CD14-positive monocyte (primary cell): Measurements from ENCODE around the gene RALGAPA2. TPM values are rescaled to one million over a fixed set of nuclear protein-coding genes. Genes with fewer than 3 reads are reported as not detected.

ENCODE experiments used
- DNase-seq, 3 donors: peaks; one replicate each; pipeline ENCODE4 v3.0.0-alpha.2; 2011 to 2022
- H2AFZ ChIP-seq: 2 replicates; pipeline ENCODE4 v1.6.0; 2012; ENCODE audit warnings: mild to moderate bottlenecking, low read depth, low read length, inconsistent platforms; ENCODE audit not compliant: insufficient read depth, poor library complexity, severe bottlenecking
- H3K27ac ChIP-seq, 2 donors: 1 replicate in 1 of 2; 2 replicates in 1 of 2; pipeline ENCODE4 v1.5.1; 2012 to 2013; ENCODE audit warnings: low read length in 2 of 2, control low read depth in 1 of 2, inconsistent platforms in 1 of 2, low read depth in 1 of 2, mild to moderate bottlenecking in 1 of 2
- H3K27me3 ChIP-seq, 2 donors: one replicate each; pipeline versions ENCODE4 v1.6.0 to v1.6.1; 2011 to 2013; ENCODE audit warnings: low read length in 2 of 2; ENCODE audit not compliant: control insufficient read depth in 2 of 2, insufficient read depth in 2 of 2
- H3K36me3 ChIP-seq, 2 donors: replicated peaks in 1 of 2; 1 replicate in 1 of 2; 2 replicates in 1 of 2; pipeline versions ENCODE4 v1.5.1 to v1.6.1; 2012 to 2013; ENCODE audit warnings: low read length in 2 of 2, control low read depth in 1 of 2, inconsistent platforms in 1 of 2, mild to moderate bottlenecking in 1 of 2; ENCODE audit not compliant: insufficient read depth in 2 of 2, control insufficient read depth in 1 of 2
- H3K4me1 ChIP-seq, 2 donors: 1 replicate in 1 of 2; 2 replicates in 1 of 2; pipeline versions ENCODE4 v1.5.1 to v1.6.1; 2012 to 2013; ENCODE audit warnings: low read length in 2 of 2, control low read depth in 1 of 2, inconsistent platforms in 1 of 2, mild to moderate bottlenecking in 1 of 2, moderate library complexity in 1 of 2; ENCODE audit not compliant: insufficient read depth in 2 of 2, control insufficient read depth in 1 of 2
- H3K4me2 ChIP-seq: replicated peaks from 2 replicates; pipeline ENCODE3; 2012; ENCODE audit warnings: low read length, moderate library complexity, mild to moderate bottlenecking; ENCODE audit not compliant: poor library complexity, severe bottlenecking; ENCODE audit errors: extremely low read depth
- H3K4me3 ChIP-seq, 3 experiments: fragments of 200-600 bp in 1 of 3; sonication (generic) in 1 of 3; replicated peaks in 1 of 3; 1 replicate in 2 of 3; 2 replicates in 1 of 3; pipeline ENCODE4 v1.5.1; 2011 to 2013; ENCODE audit warnings: low read length in 3 of 3, mild to moderate bottlenecking in 3 of 3, control low read depth in 2 of 3, low read depth in 2 of 3, inconsistent platforms in 1 of 3, moderate library complexity in 1 of 3
- H3K79me2 ChIP-seq: 2 replicates; pipeline ENCODE4 v1.6.0; 2012; ENCODE audit warnings: mild to moderate bottlenecking, control low read depth, inconsistent platforms, low read length, moderate library complexity; ENCODE audit not compliant: insufficient read depth
- H3K9ac ChIP-seq: 2 replicates; pipeline ENCODE4 v1.6.0; 2017; ENCODE audit warnings: low read length, mild to moderate bottlenecking; ENCODE audit not compliant: insufficient read depth, poor library complexity, severe bottlenecking
- H3K9me3 ChIP-seq, 2 donors: replicated peaks in 1 of 2; 1 replicate in 1 of 2; 2 replicates in 1 of 2; pipeline versions ENCODE4 v1.5.1 to v1.6.1; 2012 to 2013; ENCODE audit warnings: low read length in 2 of 2, control low read depth in 1 of 2; ENCODE audit not compliant: control insufficient read depth in 1 of 2, insufficient read depth in 1 of 2
- H4K20me1 ChIP-seq: 2 replicates; pipeline ENCODE4 v1.6.0; 2012; ENCODE audit warnings: mild to moderate bottlenecking, low read length, control low read depth, moderate library complexity; ENCODE audit not compliant: insufficient read depth
- H3K27ac Mint-ChIP-seq, 7 donors: one replicate each; pipeline ENCODE4 v1.8.0; 2020; ENCODE audit warnings: mild to moderate bottlenecking in 7 of 7, mixed read lengths in 7 of 7, moderate library complexity in 6 of 7, inconsistent platforms in 2 of 7
- H3K27me3 Mint-ChIP-seq, 3 donors: one replicate each; pipeline ENCODE4 v1.8.0; 2021 to 2022; ENCODE audit warnings: low read depth in 3 of 3, mild to moderate bottlenecking in 3 of 3, mixed read lengths in 3 of 3, moderate library complexity in 3 of 3, inconsistent platforms in 1 of 3
- H3K36me3 Mint-ChIP-seq, 2 donors: one replicate each; pipeline ENCODE4 v1.8.0; 2020; ENCODE audit warnings: mixed read lengths in 2 of 2, inconsistent platforms in 1 of 2, mild to moderate bottlenecking in 1 of 2
- H3K4me1 Mint-ChIP-seq: one replicate; pipeline ENCODE4 v1.8.0; 2020; ENCODE audit warnings: mild to moderate bottlenecking, mixed read lengths
- H3K4me3 Mint-ChIP-seq, 2 donors: one replicate each; pipeline ENCODE4 v1.8.0; 2020; ENCODE audit warnings: mild to moderate bottlenecking in 2 of 2, mixed read lengths in 2 of 2, moderate library complexity in 1 of 2
- H3K9me3 Mint-ChIP-seq, 7 donors: one replicate each; pipeline ENCODE4 v1.8.0; 2020 to 2022; ENCODE audit warnings: mixed read lengths in 7 of 7, mild to moderate bottlenecking in 6 of 7, moderate library complexity in 6 of 7, inconsistent platforms in 2 of 7
- WGBS: methylation state at CpG from one replicate; pipeline ENCODE4 v1.1.5; 2013; ENCODE audit warnings: missing lambda C conversion rate; ENCODE audit not compliant: insufficient coverage; 5-methylcytosine and 5-hydroxymethylcytosine counted together
- intact Hi-C, 2 donors: fragments of 100-400 bp; cut with micrococcal nuclease; formaldehyde crosslinking; loops; one replicate each; pipeline versions ENCODE4 v1.15.0 to v1.15.1; 2023
- polyA plus RNA-seq, 3 donors: library from polyadenylated mRNA; depleted of rRNA in 1 of 3; unstranded in 2 of 3; stranded (reverse) in 1 of 3; fragments of 300-500 nt in 2 of 3; fragments of >200 nt in 1 of 3; fragmentation: Illumina TruSeq in 2 of 3; gene quantifications; 1 replicate in 2 of 3; 2 replicates in 1 of 3; pipeline ENCODE4 v1.2.3, GENCODE V29; 2012 to 2021
- TF ChIP-seq, protein P1 (sequence below): fragments of 200-600 bp; IDR thresholded peaks from one replicate; pipeline ENCODE4 v1.8.0; 2022; ENCODE audit warnings: antibody characterized with exemption, mild to moderate bottlenecking

Gene RALGAPA2
- polyA plus RNA-seq, 3 donors, result 6.2 to 13.0 (median 8.9) TPM

DNA sequence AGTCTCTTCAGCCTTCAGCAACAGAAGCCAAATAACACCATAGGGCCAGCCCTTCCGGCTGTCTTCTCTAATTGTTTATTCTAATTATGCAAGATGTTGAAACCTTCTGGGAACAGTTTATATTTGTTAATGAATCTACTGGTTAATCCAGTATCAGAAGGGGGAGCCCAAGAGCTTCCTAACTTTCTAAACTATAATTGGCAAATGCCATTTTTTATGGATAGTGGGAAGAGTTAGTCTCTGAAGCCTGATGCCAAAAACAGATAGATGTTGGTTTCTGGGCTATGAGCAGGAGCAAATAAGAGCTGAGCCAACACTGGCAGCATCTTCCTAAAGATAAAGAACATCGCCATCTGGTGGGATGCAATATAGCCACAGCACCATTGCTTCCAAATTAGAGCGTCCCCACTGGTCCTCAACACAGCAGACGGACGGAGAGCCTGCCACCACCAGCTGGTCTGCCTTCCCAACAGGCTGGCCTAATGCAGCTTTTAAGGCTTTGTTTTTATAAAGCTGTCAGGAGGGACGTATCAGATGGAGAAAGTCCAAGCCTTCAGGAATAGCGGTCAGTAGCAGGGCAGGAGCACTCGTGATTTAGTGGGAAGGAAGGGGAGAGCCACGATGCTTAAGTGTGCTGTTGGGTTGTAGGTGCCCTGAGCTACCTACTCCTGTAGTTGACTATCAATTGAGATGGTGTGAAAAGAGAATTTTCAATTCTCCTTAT lies 118.8 kb downstream of the RALGAPA2 start:
- Histone ChIP-seq H3K9ac (no peak overlapping the region), H3K4me2 (no peak overlapping the region), H3K79me2 (no peaks in the 10 kb centered on the region), H3K9me3 (no peaks in the 10 kb centered on the region), H3K4me1 (no peaks in the 10 kb centered on the region), H3K4me3 (no peak overlapping the region), H3K27me3 (no peaks in the 10 kb centered on the region), H2AFZ (no peak overlapping the region), H3K27ac (no peak overlapping the region), H3K36me3 (peaks cover 45 to 85% of the 10 kb centered on the region in 2 donors), H4K20me1 (no peaks in the 10 kb centered on the region)
- peak overlapping the region in 1 of 7 donors; percentile 63 for H3K27ac Mint-ChIP-seq
- no peak for DNase-seq
- WGBS, result 90% methylated on average over 3 of the region's 9 CpGs
- H3K36me3 Mint-ChIP-seq, result peaks cover 62 to 80% of the 10 kb centered on the region in 2 donors
- H3K9me3 Mint-ChIP-seq, result no peaks in the 10 kb centered on the region
- peaks cover 0 to 2% (median 0%) of the 10 kb centered on the region in 3 donors for H3K27me3 Mint-ChIP-seq
- intact Hi-C loops, result loop anchor here in 1 of 2 donors (10.0 kb wide), 1 partner anchor 509 kb away; no protein-coding TSS in a partner anchor
- TF ChIP-seq, protein P1, sequence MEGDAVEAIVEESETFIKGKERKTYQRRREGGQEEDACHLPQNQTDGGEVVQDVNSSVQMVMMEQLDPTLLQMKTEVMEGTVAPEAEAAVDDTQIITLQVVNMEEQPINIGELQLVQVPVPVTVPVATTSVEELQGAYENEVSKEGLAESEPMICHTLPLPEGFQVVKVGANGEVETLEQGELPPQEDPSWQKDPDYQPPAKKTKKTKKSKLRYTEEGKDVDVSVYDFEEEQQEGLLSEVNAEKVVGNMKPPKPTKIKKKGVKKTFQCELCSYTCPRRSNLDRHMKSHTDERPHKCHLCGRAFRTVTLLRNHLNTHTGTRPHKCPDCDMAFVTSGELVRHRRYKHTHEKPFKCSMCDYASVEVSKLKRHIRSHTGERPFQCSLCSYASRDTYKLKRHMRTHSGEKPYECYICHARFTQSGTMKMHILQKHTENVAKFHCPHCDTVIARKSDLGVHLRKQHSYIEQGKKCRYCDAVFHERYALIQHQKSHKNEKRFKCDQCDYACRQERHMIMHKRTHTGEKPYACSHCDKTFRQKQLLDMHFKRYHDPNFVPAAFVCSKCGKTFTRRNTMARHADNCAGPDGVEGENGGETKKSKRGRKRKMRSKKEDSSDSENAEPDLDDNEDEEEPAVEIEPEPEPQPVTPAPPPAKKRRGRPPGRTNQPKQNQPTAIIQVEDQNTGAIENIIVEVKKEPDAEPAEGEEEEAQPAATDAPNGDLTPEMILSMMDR, result peak; percentile 46
- H3K4me1 Mint-ChIP-seq, result no peaks in the 10 kb centered on the region
- H3K4me3 Mint-ChIP-seq, result no peak overlapping the region

DNA sequence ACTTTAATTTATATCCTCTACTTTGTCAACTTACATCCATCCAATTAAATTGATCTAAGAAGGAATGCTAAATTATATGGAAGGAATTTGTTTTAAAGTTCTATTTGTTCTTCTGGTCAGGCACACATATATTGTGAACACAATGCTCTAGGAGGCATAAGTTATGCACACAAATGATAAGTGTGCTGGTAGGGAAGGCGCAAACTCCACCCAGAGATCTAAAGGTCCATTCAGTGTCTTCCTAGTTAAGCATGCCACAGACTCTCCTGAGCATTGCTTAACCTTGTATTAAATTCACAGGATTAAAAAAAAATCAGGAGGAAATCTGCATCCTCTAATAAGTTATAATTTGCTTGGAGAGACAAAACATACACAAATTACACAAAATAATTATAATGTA lies 127.3 kb downstream of the RALGAPA2 start:
- Histone ChIP-seq H4K20me1 (no peaks in the 10 kb centered on the region), H3K79me2 (no peaks in the 10 kb centered on the region), H3K27me3 (no peaks in the 10 kb centered on the region), H3K9me3 (no peaks in the 10 kb centered on the region), H3K9ac (no peak overlapping the region), H3K4me3 (no peak overlapping the region), H3K4me1 (no peaks in the 10 kb centered on the region), H3K4me2 (no peak overlapping the region), H3K27ac (no peak overlapping the region), H2AFZ (no peak overlapping the region), H3K36me3 (peaks cover 86 to 97% of the 10 kb centered on the region in 2 donors)
- no CpG with 5 or more reads among the region's 1 CpG for WGBS
- Mint-ChIP-seq H3K4me1 (no peaks in the 10 kb centered on the region), H3K27ac (no peak overlapping the region), H3K27me3 (no peaks in the 10 kb centered on the region), H3K9me3 (peaks cover 0 to 3% (median 0%) of the 10 kb centered on the region in 7 donors), H3K4me3 (no peak overlapping the region), H3K36me3 (peaks cover 85 to 97% of the 10 kb centered on the region in 2 donors)
- no peak for DNase-seq
- TF ChIP-seq, protein P1, result no peak
- intact Hi-C loops, result no loop called here
